HG03064 (cell line): ENCODE measurements around the gene ZNF738.
"Not testable (repeated sequence)": the region's sequence is repeated elsewhere in the genome, so short reads cannot be mapped to it uniquely, and the experiment has no call there.

ENCODE experiments used
- ATAC-seq: cut with Tn5 transposase; IDR thresholded peaks from one replicate; pipeline ENCODE4 v1.9.1; 2021; ENCODE audit warnings: low read depth; ENCODE audit not compliant: unreplicated experiment

ZNF738 gene

GRCh38 chr19:21358768-21359451 lies at the start of gene ZNF738:
ZNF738 (plus strand) TSS chr19:21359000; CDS start chr19:21359141, 141 bp downstream.
- ATAC-seq = peak; percentile 88

GRCh38 chr19:21312807-21313206 lies 46.0 kb upstream of the ZNF738 start:
- ATAC-seq = not testable (repeated sequence)

GRCh38 chr19:21314676-21315075 lies 44.1 kb upstream of the ZNF738 start:
- ATAC-seq = no peak

- no peak for ATAC-seq
These were observed 41.0 kb upstream of the ZNF738 start for GRCh38 chr19:21317821-21318220.

- no peak for ATAC-seq
These were observed 37.7 kb upstream of the ZNF738 start for GRCh38 chr19:21321134-21321533.

GRCh38 chr19:21321996-21322395 lies 36.8 kb upstream of the ZNF738 start:
- no peak for ATAC-seq

- ATAC-seq = no peak
These were observed 36.3 kb upstream of the ZNF738 start for GRCh38 chr19:21322528-21322927.

GRCh38 chr19:21323000-21323399 lies 35.8 kb upstream of the ZNF738 start:
- ATAC-seq = no peak

GRCh38 chr19:21326169-21326568 lies 32.6 kb upstream of the ZNF738 start:
- no peak for ATAC-seq

- ATAC-seq = no peak
These were observed 30.4 kb upstream of the ZNF738 start for GRCh38 chr19:21328406-21328805.

- ATAC-seq = peak; percentile 96
These were observed 29.8 kb upstream of the ZNF738 start, which contains the start of gene ZNF708 for GRCh38 chr19:21328885-21329605. ZNF708 (minus strand) TSS chr19:21329410; CDS start chr19:21329212, 198 bp downstream.

- no peak for ATAC-seq
These were observed 23.1 kb upstream of the ZNF738 start for GRCh38 chr19:21335721-21336120.

- not testable (repeated sequence) for ATAC-seq
These were observed 14.0 kb upstream of the ZNF738 start for GRCh38 chr19:21344841-21345240.

GRCh38 chr19:21352830-21353229 lies 6.0 kb upstream of the ZNF738 start:
- ATAC-seq = no peak

- ATAC-seq = no peak
These were observed 3.5 kb downstream of the ZNF738 start for GRCh38 chr19:21362291-21362690.

GRCh38 chr19:21383980-21384582 lies 25.3 kb downstream of the ZNF738 start:
- no peak for ATAC-seq

GRCh38 chr19:21396121-21396520 lies 37.3 kb downstream of the ZNF738 start:
- no peak for ATAC-seq

GRCh38 chr19:21396893-21397572 lies 38.2 kb downstream of the ZNF738 start, which contains the start of gene ZNF493:
ZNF493 (plus strand) TSS chr19:21397133; CDS start chr19:21397238, 105 bp downstream.
- peak; percentile 97 for ATAC-seq

- no peak for ATAC-seq
These were observed 40.1 kb downstream of the ZNF738 start for GRCh38 chr19:21398851-21399250.

GRCh38 chr19:21402303-21402985 lies 43.6 kb downstream of the ZNF738 start:
- no peak for ATAC-seq
